GM18861 (cell line): ENCODE data around the gene DNAH17.

Experiments used
- ATAC-seq: cut with Tn5 transposase; IDR thresholded peaks from one replicate; pipeline ENCODE4 v1.9.1; 2021; ENCODE audit not compliant: unreplicated experiment

The DNAH17 gene

DNA sequence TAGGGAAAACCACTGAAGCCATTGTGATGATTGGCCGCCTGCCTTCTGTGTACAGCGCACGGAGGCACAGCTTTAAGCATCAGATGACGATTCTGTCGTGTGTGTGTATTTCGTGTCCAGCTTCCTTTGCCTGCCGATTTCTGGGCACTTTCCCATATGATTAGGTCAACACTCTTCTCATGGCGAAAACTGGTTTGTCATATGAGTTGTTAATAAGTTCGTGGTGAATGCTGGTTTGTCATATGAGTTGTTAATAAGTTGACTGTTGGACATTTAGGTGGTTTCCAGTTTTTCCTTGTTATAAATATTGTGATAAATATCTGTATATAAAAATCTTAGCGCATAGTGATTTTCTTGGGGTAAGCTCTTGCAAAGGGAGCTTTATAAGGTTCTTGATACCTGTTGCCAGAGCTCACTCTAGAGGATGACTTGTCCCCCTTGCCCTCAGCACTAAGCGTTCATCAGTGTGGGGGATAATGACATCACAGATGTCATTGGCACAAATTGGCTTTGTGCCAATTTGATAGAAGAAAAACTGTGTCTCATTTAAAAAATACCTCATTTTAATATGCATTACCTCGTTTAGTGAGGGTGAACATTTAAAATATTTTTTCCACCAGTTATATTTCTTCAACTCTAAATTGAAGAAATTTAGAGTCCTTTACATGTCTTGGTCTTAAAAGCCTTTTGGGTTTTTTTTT is 158.7 kb downstream of the DNAH17 start:
- ATAC-seq, result no peak

DNA sequence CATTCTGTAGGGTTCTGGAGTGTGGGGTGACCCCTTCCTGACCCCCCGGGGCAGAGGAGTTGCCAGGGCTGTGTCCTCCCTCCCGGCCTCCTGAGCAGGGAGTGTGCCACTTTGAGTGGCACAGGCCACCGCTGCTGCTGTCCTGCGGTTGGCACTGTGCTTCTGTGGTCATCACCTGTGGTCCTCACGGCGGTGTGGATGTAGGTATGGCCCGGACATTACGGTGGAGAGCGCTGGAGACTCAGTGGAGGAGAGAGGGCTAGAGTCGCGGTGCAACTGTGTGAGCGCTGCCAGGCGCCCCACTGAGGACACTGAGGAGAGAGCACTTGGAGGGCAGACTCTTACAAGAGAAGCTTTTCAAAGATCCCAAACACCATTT is 159.7 kb downstream of the DNAH17 start:
- no peak for ATAC-seq

DNA sequence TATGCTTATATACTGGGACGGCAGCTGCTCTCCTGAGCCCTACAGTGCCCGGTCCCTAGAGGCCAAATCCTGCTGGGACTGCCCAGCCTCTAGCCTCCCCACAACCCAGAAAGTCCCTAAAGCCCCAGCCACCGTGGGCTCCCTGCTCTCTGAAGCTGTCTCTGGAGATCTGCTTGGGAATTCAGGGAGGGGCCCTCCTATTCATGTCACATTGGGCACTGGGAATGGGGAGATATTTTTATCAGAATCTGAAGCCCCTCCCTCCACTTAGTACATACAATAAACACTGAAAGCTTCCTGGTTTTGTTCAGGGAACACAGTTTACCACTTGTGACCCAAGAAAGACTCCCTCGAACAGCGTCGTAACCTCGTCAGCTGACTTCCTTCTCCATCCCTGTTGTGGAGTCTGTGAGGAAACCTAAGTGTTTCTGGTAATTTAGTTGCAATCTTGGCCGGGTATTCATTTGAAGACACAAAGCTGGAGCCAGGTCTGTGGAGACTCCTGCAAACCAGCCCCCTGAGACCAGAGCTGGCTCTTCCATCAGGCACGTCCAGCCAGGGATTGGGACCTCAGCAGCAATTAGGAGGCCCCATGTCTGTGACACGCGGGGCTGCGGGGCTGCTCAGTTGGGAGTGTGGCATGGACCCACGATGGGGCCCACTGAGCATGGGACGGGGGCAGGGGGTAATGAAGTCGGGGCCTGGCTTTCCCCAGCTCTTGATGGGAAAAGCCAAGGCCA is 160.2 kb downstream of the DNAH17 start:
- no peak for ATAC-seq

DNA sequence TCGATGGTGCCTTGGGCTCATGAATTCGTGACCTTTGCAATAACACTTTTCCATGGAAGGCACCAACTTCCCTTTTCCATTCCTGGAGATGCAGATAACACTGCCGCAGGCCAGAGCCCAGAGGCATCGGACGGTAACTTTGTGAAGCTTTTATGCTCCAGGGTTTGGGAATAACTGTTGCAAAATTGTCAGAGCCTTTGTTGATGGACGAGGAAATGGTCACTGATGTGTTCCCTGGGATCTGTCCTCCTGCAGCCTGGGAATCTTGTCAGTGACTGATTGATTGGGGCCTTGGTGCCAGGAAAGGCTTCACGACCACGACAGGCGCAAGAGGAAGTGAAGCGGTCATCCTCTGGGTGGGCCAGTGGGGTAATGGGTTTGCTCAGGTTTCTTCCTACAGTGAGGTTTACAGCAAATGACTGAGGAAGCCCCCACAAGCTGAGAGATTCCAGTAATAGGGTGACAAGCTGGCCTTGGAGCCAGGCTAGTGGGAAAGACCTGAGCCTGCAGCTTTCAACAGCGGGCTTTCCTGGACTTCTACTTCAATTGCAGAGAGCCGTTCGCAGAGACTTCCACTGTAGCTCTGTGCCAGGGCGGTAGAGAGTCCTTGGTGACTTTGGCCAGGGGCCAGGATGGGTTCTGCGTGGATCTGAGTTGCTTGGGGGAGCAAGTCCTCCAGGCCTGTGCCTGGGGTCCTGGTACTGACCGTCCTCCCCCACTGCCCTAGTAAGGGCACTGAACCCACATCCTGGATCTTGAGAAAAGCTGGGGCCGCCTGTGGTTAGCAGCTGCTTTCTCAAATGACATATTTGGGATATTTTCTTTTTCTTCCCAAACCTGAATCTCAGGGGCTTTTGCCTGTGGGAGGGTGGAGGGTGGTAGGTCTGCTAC is 161.1 kb downstream of the DNAH17 start:
- ATAC-seq, result no peak

DNA sequence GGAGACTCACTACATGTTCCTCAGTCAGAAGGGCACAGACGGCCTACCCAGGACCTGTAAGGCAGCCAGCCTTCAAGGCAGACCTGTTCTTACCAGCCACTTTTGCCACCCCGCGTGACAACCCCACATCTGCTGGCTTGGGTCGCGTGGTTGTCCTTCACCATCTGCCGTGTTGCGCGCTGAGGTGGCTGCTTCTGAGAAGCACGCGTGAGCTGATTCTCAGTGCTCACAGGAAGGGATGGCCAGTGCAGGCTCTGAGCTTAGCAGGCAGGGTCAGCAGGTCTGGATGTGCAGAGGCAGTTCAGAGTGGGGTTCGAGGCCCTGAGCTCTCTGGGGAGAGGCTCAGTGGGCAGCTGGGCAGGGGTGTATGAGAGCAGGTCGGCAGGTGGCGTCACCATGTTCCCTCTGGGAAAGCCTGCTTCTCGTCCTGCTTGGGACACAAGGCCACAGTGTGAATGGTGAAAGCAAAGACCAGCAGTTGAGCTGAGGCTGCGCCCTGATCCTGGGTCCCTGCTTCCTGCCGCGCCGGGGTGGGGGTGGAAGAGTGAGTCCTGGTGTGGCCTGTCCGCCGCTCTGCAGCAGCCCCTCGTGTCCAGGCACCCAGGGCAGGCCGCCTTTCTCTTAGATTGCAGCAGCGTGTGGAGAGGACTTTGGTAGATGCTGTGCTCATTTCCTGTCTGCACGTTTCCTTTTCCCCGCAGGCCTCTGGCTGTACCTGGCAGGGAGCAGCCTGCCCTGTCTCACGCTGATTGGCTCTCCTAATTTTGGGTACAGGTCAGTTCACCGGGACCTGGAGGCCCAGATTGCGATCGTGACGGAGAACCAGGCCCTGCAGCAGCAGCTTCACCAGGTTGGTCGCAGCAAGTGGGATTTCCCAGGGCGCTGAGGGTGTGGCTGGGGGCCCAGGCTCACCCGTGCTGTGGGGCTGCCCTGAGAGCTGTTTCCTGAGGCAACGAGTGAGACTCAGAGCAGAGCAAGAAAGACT is 162.7 kb downstream of the DNAH17 start:
- ATAC-seq, result no peak

DNA sequence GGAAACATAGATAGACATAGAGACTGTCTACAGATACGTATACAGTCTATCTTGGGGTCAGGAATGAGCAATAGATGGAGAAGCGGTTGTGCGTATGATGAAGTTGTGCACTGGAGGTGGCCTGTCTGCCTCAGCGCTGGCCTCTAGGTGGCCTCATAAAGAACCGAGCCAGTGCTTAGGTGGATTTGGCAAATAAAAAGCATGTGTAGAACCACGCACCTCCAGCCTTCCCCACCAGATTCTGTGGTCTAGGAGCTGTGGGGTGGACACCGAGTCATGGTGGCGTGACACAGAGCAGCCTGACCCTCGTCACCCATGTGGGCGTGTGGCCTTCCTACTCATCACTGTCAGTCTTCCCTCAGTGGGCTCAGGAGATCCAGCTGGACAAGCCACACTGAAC is 164.8 kb downstream of the DNAH17 start:
- no peak for ATAC-seq

DNA sequence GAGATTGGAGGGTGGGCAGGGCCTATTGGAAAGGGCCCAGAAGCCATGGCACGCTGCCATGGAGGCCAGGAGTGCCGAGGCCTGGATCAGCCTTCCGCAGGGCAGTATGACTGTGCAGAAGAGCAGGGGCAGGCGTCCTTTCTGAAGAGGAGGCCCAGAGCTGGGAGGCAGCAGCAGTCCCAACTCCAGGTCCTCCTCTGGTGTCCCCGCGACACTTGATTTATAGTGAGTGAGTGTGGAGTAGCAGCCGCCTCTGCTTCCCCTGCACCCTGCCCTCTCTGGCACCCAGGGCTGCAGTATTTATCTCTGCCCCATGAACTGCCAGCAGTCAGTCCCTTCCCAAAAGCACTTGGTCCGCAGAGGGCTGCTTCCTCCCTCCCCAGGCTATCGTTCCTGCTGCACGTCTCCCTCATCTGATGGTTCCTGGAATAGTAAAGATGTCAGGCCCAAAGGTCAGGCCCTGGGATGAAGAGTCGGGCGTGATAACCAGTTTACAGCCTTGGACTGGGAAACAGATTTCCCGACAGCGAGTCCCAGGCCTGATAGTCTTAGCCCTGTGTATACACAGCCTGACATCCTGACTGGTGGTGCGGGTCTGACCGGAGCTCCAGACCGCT is 165.8 kb downstream of the DNAH17 start:
- ATAC-seq, result no peak

DNA sequence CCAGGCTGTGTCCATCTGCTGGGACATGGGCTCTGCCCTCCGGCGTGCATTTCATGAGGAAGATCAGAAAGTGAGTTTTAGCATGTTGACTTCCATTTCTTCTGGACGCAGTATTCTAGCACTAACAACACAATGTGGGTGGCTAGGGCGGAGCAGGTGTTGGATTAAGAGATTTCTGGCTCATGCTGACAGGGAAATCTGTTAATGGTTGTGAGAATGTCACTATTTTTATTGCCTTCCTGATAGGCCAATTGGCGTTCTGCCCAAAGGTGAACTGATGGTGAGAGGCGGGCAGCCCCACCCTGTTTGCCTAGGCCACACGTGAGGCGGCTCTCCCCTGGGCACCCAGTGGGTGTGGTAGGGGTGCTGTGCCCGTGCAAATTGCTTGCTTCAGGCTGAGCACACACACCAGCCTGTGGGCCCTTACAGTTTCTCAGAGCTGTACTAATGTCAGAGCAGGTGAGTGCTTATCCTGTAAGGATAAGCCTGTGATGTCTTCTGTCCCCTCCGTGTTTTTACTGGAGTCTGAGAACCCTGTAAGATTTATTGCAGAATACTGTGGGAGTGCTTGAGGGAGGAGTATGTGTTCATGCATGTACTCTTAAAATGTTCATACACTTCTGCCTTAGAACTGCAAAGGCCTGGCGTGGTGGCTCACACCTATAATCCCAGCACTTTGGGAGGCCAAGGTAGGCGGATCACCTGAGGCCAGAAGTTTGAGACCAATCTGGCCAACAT is 167.8 kb downstream of the DNAH17 start:
- no peak for ATAC-seq

DNA sequence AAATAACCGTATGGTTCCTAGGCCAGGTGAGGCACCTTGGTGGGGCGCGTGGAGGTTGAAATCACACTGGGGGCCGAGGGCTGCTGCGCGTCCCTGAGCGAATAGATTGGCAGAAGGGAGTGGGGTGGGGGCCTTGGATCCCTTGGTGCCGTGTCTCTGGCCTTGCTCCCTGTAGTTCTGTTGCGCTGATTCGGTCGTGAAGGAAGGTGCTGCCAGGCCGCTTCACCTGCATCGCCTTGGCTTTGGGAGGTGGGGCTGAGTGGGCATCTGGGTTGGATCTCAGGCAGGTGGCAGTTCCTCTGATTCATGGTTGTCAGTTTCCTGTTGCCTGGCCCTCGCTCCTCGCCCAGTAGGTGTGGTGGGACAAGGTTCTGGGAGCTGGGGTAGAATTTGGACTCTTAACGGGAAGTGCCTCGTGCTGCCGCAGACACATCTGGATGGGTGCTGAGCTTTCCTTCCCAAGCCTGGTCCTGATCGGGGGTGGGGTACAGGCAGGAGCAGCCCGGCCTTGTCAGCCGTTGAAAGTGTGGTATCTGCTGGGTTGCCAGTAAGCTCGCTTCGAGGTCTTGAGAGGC is 168.6 kb downstream of the DNAH17 start:
- no peak for ATAC-seq

DNA sequence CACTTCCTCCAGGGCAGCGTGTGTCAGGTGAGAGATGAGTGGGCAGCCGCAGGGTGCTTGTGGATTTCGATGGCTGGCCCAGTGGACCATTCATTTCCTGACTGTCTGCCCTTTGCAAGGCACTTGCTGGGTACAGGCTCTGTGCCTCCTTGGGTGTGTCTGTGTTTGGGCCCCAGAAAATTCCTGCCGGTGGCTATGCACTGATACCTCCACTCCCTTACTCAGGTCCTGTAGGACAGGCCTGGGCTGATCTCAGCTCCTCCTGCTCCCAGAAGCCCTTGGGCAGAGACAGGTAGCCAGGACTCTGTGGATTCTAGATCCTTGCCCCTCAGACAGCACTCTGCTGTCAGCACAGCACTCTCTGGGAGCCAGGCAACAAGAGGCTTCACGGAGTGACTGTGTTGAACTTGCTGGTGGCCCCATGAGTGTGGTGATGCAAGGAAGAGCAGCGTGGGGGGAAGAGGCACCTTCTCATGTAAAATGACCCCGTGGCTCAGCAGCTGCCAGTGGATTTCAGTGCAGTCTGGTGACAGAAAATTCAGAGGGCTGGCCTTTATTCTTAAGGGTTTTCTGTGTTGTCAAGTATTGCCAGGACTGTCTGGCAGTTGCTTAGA is 169.7 kb downstream of the DNAH17 start:
- no peak for ATAC-seq

DNA sequence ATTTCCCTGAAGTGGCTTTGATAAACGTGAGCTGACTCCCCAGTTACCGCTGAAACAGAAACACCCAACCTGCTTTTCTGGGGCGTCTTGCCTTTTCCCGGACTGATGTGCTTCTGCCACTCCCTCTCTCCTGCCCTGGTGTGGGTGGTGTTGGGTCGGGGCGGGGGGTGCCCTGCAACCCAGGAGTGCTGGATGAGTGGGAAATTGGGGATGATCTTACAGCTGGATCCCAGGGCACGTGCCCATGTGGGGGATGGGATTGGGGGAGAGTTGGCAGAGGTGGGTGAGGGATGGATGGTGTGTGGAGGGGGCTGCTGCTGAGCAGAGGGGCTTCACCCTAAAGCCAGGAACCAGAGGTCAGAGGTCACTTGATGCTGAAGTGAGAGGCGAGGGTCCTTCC is 170.3 kb downstream of the DNAH17 start:
- ATAC-seq, result no peak

DNA sequence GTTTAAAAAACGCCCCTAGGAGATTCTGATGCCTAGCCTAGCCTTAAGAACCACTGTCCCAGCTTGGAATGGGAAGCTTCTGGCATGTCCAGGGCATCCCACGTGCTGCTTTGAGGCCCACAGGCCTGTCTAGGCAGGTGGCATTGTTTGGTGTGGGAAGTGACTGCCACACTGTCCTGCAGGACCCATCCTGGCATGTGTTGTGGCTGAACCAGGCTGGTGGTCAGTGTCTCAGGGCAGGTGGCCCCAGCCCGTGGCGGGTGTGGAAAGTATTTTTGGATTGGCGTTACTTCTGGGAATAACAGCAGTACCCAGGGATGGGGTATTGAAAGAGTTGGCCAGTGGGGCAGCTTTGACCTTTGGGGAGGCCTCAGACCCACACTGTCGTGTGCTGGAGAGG is 170.8 kb downstream of the DNAH17 start:
- ATAC-seq, result no peak

DNA sequence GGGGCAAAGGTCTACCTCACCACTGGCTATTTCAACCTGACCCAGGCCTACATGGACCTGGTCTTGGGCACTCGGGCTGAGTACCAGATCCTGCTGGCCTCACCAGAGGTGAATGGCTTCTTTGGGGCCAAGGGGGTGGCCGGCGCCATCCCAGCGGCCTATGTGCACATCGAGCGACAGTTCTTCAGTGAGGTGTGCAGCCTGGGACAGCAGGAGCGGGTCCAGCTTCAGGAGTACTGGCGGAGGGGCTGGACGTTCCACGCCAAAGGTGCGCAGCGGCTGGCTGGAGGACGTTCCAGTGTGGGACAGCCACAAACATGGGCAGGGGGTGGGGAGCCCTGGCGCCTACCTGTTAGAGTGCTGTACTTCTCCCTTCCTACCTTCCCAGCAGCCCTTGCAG is 173.4 kb downstream of the DNAH17 start:
- no peak for ATAC-seq

DNA sequence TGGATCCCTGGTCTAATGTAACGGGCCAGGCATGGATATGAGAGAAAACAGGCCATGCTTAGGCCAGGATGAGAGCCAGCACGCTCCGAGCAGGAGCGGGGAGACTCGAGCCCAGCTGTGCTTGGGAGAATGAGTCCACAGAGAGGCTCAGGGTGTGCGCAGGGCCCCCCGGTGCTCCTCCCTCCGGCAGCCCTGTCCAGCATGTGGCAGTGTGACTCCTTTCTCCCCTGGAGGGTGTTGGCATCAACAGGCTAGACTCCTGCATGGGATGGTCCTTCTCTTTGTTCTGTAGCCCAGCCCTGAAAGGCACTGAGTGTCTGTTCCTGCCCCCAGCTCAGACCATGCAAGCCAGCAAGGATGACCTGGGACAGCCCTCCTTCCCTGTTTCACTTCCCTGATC is 175.3 kb downstream of the DNAH17 start:
- no peak for ATAC-seq

DNA sequence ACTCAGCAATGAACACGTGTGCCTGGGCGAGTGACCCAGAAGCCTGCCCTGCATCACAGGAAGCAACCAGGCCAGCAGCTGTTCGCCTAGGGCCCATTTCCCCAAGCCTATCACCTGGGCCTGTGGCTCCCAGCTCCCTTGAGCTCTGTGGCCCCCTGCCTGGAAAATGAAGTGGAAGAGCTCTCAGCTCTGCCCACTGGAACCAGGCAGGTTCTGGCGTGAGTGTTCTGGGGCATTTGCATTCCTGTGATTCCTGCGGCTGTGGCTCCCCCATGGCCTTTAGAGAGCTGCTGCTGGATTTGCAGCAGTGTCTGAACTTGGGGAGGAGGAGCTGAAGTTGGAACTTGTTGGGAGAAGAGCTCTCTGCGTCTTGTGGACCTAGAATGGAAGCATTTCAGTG is 175.9 kb downstream of the DNAH17 start:
- ATAC-seq, result no peak

DNA sequence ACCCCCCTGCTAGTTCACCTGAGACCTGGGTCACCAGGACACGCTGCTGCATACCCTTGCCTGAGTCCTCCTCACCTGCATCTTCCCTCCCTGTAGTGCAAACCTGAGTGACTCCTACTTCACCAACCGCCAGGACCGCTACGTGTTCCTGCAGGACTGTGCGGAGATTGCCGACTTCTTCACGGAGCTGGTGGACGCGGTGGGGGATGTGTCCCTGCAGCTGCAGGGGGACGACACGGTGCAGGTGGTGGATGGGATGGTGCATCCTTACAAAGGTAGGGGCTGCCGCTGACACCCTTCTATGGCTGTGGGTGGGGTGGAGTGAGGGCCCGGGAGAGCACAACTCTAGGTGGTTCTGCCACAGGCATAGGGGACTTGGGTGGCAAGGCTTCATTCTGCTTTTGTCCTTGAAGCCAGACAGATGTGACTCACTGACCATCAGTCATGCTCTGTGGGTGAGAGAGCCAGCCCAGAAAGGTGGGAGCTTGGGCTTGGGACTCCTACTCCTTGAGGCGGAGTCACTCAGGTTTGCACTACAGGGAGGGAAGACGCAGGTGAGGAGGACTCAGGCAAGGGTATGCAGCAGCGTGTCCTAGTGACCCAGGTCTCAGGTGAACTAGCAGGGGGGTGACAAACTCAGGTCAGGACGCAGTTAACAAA is 176.5 kb downstream of the DNAH17 start:
- no peak for ATAC-seq

DNA sequence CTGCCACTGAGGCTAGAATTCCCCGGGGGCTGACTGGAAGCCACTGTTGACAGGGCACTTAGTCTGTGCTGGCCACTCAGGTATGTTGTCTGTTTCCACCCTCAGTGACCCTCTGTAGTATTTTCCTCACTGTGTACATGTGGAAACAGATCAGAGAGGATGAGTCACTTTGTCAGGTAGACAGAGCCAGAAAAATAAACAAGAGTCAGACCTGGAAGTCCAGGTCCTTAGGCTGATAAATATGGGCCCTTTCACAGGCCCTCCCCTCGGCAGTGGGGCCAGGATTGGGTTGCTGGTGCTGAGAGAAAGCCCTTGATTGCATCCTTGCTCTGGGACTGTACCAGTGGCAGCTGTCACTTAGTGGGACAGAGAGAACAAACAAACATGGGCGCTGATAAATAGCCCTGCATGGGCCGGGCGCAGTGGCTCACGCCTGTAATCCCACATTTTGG is 177.5 kb downstream of the DNAH17 start:
- ATAC-seq, result no peak

DNA sequence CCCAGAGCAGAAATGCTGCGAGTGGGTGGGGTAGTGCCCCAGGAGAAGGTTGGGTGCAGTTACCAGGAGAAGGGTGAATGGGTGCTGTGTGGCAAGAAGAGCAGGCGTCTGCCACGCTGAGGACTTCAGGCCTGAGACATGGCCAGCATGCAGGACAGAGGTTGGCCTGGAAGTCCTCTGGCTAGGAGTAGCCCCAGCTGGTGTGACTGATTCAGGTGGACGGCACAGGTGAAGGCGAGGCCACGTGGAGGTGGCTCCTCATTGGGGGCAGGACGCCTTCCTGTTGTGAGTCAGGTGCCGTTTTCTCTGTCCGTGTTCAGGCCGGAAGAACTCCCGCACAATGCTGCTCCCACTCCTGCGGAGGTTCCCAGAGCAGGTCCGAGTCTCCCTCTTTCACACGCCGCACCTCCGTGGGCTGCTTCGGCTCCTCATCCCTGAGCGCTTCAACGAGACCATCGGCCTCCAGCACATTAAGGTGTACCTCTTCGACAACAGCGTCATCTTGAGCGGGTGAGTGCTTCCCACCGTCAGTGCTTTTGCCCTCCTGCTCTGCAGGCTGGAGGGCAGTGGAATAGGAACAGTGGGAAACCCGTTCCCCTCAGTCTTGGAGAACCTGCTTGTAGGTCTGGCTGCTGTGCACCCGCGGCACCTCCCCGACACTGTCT is 178.0 kb downstream of the DNAH17 start:
- no peak for ATAC-seq
